HG02623 (cell line): ENCODE measurements around the gene WSB1.

Experiments used
- ATAC-seq: cut with Tn5 transposase; IDR thresholded peaks from one replicate; pipeline ENCODE4 v1.9.1; 2021; ENCODE audit warnings: moderate library complexity; ENCODE audit not compliant: unreplicated experiment

The WSB1 gene

DNA sequence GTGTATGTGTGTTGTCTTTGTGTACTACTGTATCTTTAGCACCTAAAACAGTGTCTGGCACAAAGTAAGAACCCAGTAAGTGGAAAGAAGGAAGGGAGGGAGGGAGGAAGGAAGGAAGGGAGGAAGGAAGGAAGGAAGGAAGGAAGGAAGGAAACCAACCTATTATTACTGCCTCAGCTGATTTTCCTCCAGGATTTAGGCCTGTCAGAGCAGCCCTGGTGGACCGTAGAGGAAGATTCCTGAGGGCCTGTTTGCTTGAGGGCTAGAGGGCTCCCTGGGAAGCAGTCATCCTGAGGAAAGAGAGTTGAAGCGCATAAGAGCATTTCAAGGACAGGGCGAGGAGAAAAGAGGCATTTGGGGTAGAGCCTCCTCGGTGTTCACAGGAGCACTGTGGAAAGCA lies 61.5 kb downstream of the WSB1 start:
- ATAC-seq: no peak

DNA sequence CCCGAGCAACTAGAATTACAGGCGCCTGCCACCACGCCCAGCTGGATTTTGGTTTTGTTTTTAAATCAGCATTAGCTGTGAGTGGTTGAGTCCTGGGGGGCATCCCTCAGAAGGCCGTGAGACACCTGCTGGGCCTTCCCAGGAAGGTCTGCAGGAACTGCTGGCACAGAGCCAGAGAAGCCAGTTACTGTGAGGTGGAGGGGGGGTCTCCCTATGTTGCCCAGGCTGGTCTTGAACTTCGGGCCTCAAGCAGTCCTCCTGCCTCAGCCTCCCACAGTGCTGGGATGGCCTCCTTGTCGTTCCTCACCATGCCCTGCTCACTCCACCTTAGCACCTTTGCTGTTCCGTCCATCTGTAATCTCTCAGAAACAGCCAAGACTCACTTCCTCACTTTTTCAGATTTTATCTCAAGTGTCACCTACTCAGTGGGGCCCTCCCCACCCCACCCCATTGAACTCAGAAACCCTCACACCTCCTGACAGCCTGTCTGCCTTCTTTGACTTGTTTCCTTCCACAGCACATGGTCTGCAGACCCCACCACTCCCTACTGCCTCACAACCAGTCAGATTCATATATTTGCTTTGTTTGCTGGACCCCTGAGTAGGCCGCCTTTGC lies 62.3 kb downstream of the WSB1 start:
- no peak for ATAC-seq

- no peak for ATAC-seq
These were observed 63.3 kb downstream of the WSB1 start for GRCh38 chr17:27357236-27357635.

GRCh38 chr17:27360507-27360906 lies 66.6 kb downstream of the WSB1 start:
- no peak for ATAC-seq

DNA sequence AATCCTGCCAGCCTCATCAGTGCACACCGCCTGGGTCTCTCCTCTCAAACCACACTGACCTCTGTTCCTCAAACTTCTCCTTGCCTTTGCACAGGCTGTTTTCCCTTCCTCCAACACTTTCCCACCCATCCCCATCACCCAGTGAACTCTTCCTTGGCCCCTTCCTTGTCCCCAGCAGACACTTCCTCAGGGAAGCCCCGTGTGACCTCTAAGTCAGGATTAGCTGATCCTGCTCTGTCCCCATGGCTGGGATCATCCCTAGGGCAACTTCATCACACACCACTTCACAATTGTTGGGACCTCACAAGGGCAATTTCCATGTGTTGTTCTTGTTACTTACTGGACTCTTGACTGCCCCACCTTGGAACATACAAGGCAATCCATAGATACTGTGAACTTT lies 67.8 kb downstream of the WSB1 start:
- no peak for ATAC-seq

GRCh38 chr17:27362503-27362902 lies 68.6 kb downstream of the WSB1 start:
- ATAC-seq: no peak

DNA sequence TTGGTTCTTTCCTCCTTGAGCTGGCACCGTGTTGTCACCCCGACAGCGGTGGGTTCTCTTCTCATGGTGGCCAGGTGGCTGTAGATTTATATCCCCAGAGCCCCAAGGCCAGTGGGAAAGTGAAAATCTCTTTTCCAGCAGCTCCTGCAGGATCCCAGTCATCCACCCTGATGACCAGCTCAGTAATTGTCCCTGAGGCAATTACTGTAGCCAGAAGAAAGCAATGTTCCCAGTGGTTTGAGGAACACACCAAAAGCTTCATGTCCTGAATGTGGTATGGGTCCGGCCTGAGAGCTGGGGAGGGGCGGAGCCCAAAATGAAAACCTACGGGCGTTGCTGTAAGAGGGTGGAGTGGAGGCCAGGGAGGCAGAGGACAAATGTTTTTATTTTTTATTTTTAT lies 69.0 kb downstream of the WSB1 start:
- no peak for ATAC-seq

DNA sequence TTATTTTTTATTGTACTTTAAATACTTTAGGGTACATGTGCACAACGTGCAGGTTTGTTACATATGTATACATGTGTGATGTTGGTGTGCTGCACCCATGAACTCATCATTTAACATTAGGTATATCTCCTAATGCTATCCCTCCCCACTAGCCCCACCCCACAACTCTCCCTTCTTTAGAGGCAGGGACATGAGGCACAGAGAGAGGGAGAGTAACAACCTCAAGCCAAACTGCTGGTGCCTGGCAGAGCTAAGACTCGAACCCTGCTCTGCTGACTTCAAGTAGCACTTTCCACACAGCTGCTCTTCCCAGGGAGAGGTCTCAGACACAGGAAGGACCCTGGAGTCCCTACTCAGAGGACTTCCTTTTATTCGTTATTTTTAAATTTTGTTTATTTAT lies 69.4 kb downstream of the WSB1 start:
- no peak for ATAC-seq
